GM18907 (cell line): ENCODE measurements around the gene CDK10.
"Not testable (repeated sequence)": the region's sequence is repeated elsewhere in the genome, so short reads cannot be mapped to it uniquely, and the experiment has no call there.

Source experiments
- ATAC-seq: cut with Tn5 transposase; IDR thresholded peaks from one replicate; pipeline ENCODE4 v1.9.1; 2021; ENCODE audit warnings: mild to moderate bottlenecking, moderate library complexity; ENCODE audit not compliant: unreplicated experiment

CDK10 gene

DNA sequence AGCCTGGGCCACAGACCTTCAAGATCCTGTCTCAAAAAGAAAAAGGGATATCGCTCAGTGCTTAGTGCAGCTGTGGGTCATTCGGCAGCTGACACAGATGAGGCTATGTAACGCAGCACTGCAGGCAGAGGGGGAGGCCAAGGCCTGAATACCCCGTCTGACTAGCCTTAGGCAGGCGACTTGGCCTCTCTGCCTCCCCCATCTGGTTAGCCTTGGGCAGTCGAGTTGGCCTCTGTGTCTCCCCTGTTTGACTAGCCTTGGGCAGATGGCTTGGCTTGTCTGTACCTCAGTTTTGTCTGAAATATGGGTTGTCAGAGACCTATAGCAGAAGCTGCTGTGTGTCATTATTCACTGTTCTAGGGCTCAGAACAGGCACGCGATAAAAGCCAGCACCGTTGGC, 18.9 kb upstream of the CDK10 start:
- ATAC-seq = no peak

DNA sequence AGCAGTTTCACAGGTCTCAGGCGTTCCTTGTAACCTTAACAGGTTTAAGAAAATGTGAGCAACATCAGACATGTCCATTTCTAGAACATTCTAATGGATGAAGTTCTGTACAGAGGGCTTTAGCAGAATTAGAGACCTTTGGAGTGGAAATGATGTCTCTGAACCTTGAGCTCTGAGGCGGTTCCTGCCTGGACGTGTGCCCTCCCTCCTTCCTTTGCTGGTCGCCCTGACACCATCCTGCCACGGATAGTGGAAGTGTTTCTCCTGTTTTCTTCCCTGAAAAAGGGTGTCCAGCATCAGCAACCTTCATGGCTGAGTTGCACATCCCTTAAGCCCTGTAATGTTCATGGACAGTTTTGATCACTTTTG, 17.7 kb upstream of the CDK10 start:
- no peak for ATAC-seq

DNA sequence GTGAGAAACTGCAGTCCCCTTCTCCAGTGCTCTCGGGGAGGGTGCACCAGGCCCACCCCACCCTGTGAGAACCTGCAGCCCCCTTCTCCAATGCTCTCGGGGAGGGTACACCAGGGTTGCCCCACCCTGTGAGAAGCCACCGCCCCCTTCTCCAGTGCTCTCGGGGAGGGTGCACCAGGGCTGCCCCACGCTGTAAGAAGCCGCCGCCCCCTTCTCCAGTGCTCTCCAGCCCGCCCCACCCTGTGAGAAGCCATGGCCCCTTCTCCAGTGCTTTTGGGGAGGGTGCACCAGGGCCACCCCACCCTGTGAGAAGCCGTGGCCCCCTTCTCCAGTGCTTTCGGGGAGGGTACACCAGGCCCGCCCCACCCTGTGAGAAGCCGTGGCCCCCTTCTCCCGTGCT, 16.7 kb upstream of the CDK10 start:
- ATAC-seq = no peak

DNA sequence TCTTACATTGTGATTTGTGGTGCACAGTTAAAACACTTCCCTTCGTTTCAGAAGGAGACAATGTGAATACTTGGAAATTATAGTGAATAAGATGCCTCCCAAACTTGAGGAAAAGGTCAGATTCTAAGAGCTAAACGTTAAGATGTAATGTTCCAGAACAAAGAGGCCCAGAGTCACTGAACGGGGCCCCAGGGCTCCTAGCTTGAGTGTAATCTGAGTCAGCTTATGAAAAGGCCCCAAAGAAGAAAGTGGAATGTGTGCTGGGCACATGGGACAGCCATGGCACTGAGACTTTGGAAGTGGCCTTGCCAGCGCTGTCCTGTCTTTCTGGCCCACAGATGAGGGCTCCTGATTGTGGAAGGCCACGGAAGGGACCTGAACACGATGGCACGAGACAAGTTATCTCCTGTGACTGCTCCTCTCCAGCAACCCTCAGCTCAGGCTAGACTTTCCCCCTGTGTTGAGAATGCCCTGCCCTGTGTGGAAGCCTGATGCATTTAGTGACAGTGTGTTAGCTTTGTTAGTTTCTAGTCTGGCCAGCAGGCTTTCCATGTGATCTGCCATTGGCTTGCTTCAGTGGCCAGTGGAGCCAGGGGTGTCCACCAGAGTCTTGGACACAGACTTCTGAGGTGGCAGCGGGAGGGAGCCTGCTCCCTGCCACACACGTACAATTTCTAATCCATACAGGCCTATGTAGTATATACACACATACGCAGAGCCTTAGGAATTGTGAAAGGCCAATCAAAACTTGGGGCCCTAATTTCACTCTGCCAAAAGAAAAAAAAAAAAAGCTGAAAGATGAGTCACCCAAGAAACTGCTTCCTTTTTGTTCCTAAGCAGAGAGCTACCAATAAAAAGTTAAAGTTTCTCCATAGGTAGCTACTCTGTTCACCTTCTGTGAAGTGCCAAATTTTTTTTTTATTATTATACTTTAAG, 15.7 kb upstream of the CDK10 start:
- ATAC-seq = no peak

DNA sequence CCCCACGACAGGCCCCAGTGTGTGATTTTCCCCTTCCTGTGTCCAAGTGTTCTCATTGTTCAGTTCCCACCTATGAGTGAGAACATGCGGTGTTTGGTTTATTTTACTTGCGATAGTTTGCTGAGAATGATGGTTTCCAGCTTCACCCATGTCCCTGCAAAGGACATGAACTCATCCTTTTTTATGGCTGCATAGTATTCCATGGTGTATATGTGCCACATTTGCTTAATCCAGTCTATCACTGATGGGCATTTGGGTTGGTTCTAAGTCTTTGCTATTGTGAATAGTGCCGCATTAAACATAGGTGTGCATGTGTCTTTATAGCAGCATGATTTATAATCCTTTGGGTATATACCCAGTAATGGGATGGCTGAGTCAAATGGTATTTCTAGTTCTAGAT, 14.9 kb upstream of the CDK10 start:
- ATAC-seq = not testable (repeated sequence)

- no peak for ATAC-seq
Measured at GRCh38 chr16:89672177-89672941, 14.1 kb upstream of the CDK10 start.

- ATAC-seq = no peak
Measured at GRCh38 chr16:89678258-89678657, 8.2 kb upstream of the CDK10 start.

- ATAC-seq = no peak
Measured at GRCh38 chr16:89685916-89686315, 573 bp upstream of the CDK10 start.

GRCh38 chr16:89687092-89687940, 827 bp downstream of the CDK10 start:
- ATAC-seq = peak; percentile 58

DNA sequence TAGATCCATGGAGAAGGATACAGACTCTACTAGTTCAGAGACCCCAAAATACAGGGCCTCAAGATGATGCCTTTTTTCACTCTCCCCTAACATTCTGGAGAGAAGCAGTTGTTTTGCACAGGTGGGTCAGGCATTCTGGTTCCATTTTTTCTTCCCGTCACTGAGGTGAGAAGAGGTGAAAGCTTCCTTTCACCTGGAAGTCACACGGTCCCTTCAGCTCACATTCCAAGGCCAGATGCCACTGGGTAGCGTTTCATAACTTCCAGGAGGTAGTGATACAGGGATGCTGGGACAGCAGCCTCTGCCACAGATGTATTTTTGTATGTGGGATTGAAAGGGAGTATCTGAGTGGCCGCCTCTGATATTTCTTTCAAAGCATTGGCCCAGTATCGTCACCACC, 1.9 kb downstream of the CDK10 start:
- ATAC-seq = no peak

- ATAC-seq = no peak
Measured at GRCh38 chr16:89689142-89689541, 2.7 kb downstream of the CDK10 start.

GRCh38 chr16:89689621-89690020, 3.1 kb downstream of the CDK10 start:
- ATAC-seq = not testable (repeated sequence)

DNA sequence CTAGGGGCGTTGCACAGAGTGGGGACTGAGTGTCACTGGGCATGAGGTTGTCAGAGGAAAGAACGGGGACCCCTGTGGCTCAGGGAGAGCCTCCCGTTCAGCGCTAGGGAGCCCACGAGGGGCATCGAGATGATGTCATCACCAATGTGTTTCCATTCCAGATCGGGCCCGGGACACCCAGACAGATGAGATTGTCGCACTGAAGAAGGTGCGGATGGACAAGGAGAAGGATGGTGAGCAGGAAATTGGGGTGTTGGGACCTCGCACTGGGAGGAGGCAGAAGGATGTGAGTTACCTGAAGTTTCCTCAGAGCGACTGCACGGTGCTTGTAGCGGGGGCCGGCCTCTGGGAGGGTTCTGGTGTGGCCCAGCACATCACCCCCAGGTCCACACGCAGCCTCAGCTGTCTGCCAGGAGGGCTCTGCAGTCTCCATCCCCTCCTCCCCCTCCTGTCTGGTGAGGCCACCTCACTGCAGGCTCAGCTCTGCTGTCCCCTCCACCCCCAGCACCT, 4.0 kb downstream of the CDK10 start:
- ATAC-seq = no peak

GRCh38 chr16:89691231-89691985, 4.9 kb downstream of the CDK10 start:
- no peak for ATAC-seq

GRCh38 chr16:89691986-89692569, 5.6 kb downstream of the CDK10 start:
- no peak for ATAC-seq

DNA sequence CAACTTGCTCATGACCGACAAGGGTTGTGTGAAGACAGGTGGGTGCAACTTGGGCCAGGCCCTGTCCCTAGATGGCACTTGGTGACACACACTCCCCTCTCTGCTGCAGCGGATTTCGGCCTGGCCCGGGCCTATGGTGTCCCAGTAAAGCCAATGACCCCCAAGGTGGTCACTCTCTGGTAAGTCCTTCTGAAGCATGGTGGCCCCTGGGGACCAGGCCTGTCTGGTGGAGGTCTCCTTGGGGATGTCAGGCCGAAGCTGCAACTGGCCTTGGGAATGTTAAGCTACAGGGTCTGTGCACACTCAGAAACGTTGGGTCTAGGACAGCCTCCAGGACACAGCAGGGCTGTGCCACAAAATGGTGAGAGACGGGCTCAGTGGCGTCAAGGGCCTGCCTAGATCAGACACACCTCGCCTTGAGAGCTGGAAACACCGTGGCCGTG, 6.8 kb downstream of the CDK10 start:
- ATAC-seq = no peak

DNA sequence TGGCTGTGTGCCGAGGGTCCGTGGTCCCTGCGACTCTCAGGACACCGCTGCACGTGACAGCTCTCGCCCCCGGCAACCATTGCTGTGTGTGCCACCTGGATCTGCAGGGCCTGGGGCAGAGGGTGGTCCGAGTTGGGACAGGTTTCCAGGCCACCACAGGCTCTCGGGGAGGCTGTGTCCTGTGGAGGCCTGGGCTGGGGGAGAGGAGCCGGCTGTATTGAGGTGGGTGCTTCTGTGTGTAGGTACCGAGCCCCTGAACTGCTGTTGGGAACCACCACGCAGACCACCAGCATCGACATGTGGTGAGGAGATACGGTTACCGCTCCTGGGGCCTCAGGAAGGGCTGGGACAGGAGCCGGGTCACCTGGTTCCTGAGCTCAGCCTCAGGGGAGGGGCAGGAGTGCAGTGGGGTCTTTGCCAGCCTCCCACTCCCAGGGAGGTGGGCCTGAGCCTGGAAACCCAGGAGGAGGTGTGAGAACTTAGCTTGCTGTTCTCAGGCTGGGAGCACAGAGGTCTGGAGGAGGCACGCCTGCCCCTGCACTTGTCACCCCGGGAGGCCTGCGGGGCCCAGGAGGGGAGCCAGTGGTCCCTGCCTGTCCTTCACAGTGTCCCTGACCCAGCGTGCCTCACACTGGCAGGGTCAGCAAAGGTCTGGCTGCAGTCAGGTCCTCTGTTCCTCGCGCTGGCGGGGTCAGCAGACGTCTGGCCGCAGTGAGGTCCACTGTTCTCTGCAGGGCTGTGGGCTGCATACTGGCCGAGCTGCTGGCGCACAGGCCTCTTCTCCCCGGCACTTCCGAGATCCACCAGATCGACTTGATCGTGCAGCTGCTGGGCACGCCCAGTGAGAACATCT, 7.7 kb downstream of the CDK10 start:
- no peak for ATAC-seq

GRCh38 chr16:89694784-89695085, 8.2 kb downstream of the CDK10 start:
- ATAC-seq = not testable (repeated sequence)
